B cell (primary cell): Measurements from ENCODE around the gene OR6B2.

Source experiments
- EZH2 ChIP-seq: IDR thresholded peaks from 2 replicates; pipeline ENCODE4 v1.6.1; 2012; ENCODE audit warnings: borderline replicate concordance, low read depth, mild to moderate bottlenecking, moderate library complexity, low read length; ENCODE audit not compliant: insufficient read depth, poor library complexity, severe bottlenecking
- TF ChIP-seq, protein P1 (sequence below): fragments of 200-600 bp; IDR thresholded peaks from one replicate; pipeline ENCODE4 v1.8.0; 2022; ENCODE audit warnings: antibody characterized with exemption, mild to moderate bottlenecking

DNA sequence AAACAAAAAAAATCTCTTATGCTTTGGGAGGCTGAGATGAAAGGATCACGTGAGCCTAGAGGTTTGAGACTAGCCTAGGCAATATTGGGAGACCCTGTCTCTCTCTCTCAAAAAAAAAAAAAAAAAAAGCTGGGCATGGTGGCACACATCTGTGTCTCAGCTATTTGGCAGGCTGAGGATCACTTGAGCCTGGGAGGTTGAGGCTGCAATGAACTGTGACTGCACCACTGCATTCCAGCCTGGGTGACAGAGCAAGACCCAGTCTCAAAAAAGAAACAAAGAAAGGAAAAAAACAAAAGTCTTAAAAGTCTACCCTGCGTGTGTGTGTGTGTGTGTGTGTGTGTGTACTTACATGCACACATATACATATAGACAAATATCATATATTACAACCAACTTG, 48.4 kb upstream of the OR6B2 start:
- TF ChIP-seq EZH2: no peak
- TF ChIP-seq, protein P1, sequence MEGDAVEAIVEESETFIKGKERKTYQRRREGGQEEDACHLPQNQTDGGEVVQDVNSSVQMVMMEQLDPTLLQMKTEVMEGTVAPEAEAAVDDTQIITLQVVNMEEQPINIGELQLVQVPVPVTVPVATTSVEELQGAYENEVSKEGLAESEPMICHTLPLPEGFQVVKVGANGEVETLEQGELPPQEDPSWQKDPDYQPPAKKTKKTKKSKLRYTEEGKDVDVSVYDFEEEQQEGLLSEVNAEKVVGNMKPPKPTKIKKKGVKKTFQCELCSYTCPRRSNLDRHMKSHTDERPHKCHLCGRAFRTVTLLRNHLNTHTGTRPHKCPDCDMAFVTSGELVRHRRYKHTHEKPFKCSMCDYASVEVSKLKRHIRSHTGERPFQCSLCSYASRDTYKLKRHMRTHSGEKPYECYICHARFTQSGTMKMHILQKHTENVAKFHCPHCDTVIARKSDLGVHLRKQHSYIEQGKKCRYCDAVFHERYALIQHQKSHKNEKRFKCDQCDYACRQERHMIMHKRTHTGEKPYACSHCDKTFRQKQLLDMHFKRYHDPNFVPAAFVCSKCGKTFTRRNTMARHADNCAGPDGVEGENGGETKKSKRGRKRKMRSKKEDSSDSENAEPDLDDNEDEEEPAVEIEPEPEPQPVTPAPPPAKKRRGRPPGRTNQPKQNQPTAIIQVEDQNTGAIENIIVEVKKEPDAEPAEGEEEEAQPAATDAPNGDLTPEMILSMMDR: no peak
